ENCODE data around the gene OR56A5. TPM values are rescaled to one million over a fixed set of nuclear protein-coding genes. Genes with fewer than 3 reads are reported as not detected.

OR56A5 gene
- total RNA-seq, 2 experiments from 2014 or later, result not detected

DNA sequence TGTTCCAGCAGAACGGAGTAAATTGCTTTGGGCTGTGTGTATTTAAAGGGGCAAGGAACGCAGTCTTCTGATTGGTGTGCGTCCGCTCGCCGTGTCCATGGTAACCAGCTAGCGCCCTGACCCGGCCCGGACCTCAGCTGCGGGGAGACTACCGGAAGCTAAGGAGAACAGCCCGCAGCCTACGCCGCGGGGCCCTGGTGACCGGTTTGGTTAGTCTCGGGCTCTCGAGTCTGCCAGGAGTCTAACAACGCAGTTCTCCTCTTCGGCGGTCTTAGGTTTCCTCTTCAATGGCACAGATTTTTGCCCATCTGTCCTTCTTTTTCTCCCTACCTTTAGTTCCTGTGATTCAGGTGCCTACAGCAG, 29.7 kb downstream of the OR56A5 start:
- Mint-ChIP-seq H3K9me3 (no peaks in the 10 kb centered on the region), H3K4me1 (ENCODE audit: low read depth) (no peaks in the 10 kb centered on the region), H3K36me3 (ENCODE audit: low read depth) (no peaks in the 10 kb centered on the region), H3K27me3 (peaks cover 6% of the 10 kb centered on the region), H3K4me3 (no peak overlapping the region), H3K27ac (no peak overlapping the region)
- ChIA-PET CTCF (no interaction called here), POLR2A (no interaction called here)
- H3K9me3 ChIP-seq (ENCODE audit: control insufficient read depth in 1 of 2, insufficient read depth in 1 of 2, low read length in 2 of 2), result peaks cover 0 to 15% of the 10 kb centered on the region in 2 experiments
- TF ChIP-seq, protein P1, sequence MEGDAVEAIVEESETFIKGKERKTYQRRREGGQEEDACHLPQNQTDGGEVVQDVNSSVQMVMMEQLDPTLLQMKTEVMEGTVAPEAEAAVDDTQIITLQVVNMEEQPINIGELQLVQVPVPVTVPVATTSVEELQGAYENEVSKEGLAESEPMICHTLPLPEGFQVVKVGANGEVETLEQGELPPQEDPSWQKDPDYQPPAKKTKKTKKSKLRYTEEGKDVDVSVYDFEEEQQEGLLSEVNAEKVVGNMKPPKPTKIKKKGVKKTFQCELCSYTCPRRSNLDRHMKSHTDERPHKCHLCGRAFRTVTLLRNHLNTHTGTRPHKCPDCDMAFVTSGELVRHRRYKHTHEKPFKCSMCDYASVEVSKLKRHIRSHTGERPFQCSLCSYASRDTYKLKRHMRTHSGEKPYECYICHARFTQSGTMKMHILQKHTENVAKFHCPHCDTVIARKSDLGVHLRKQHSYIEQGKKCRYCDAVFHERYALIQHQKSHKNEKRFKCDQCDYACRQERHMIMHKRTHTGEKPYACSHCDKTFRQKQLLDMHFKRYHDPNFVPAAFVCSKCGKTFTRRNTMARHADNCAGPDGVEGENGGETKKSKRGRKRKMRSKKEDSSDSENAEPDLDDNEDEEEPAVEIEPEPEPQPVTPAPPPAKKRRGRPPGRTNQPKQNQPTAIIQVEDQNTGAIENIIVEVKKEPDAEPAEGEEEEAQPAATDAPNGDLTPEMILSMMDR (IDR thresholded peaks at IDR 0.05), result no peak
- H3K4me1 ChIP-seq (ENCODE audit: insufficient read depth, low read length), result no peaks in the 10 kb centered on the region
- H3K27ac ChIP-seq (ENCODE audit: low read depth in 1 of 2, low read length in 2 of 2), result no peak overlapping the region
- DNase-seq (no peak), ATAC-seq (ENCODE audit: poor library complexity) (no peak)
- intact Hi-C loops (cut with DNase I, micrococcal nuclease), result no loop called here
- H3K27me3 ChIP-seq (ENCODE audit: control insufficient read depth in 1 of 2, insufficient read depth in 2 of 2, low read length in 2 of 2), result peaks cover 0 to 5% of the 10 kb centered on the region in 2 experiments
- no peaks in the 10 kb centered on the region for H3K36me3 ChIP-seq (ENCODE audit: insufficient read depth, low read length)
- no peak overlapping the region for H3K4me3 ChIP-seq (ENCODE audit: low read length)

- Histone ChIP-seq H3K4me3 (ENCODE audit: low read length) (no peak overlapping the region), H3K27ac (ENCODE audit: low read depth in 1 of 2, low read length in 2 of 2) (no peak overlapping the region), H3K36me3 (ENCODE audit: insufficient read depth, low read length) (no peaks in the 10 kb centered on the region), H3K9me3 (ENCODE audit: control insufficient read depth in 1 of 2, insufficient read depth in 1 of 2, low read length in 2 of 2) (peaks cover 0 to 17% of the 10 kb centered on the region in 2 experiments), H3K27me3 (ENCODE audit: control insufficient read depth in 1 of 2, insufficient read depth in 2 of 2, low read length in 2 of 2) (peaks cover 0 to 5% of the 10 kb centered on the region in 2 experiments), H3K4me1 (ENCODE audit: insufficient read depth, low read length) (no peaks in the 10 kb centered on the region)
- H3K9me3 Mint-ChIP-seq, result no peaks in the 10 kb centered on the region
- ChIA-PET POLR2A (no interaction called here), CTCF (no interaction called here)
- intact Hi-C loops (cut with DNase I, micrococcal nuclease), result no loop called here
- H3K27me3 Mint-ChIP-seq, result peaks cover 6% of the 10 kb centered on the region
- TF ChIP-seq, protein P1 (IDR thresholded peaks at IDR 0.05), result no peak
- DNase-seq (no peak), ATAC-seq (ENCODE audit: poor library complexity) (no peak)
- no peak overlapping the region for H3K27ac Mint-ChIP-seq
- H3K36me3 Mint-ChIP-seq (ENCODE audit: low read depth), result no peaks in the 10 kb centered on the region
- H3K4me3 Mint-ChIP-seq, result no peak overlapping the region
- no peaks in the 10 kb centered on the region for H3K4me1 Mint-ChIP-seq (ENCODE audit: low read depth)
Measured at GRCh38 chr11:5937868-5938602, 30.3 kb downstream of the OR56A5 start.

- Mint-ChIP-seq H3K27ac (no peak overlapping the region), H3K4me1 (ENCODE audit: low read depth) (no peaks in the 10 kb centered on the region), H3K36me3 (ENCODE audit: low read depth) (no peaks in the 10 kb centered on the region), H3K9me3 (peaks cover 6% of the 10 kb centered on the region), H3K4me3 (no peak overlapping the region), H3K27me3 (no peaks in the 10 kb centered on the region)
- Histone ChIP-seq H3K27me3 (ENCODE audit: control insufficient read depth in 1 of 2, insufficient read depth in 2 of 2, low read length in 2 of 2) (no peaks in the 10 kb centered on the region), H3K36me3 (ENCODE audit: insufficient read depth, low read length) (no peaks in the 10 kb centered on the region), H3K4me1 (ENCODE audit: insufficient read depth, low read length) (no peaks in the 10 kb centered on the region), H3K4me3 (ENCODE audit: low read length) (no peak overlapping the region), H3K27ac (ENCODE audit: low read depth in 1 of 2, low read length in 2 of 2) (no peak overlapping the region), H3K9me3 (ENCODE audit: control insufficient read depth in 1 of 2, insufficient read depth in 1 of 2, low read length in 2 of 2) (peaks cover 0 to 54% of the 10 kb centered on the region in 2 experiments)
- DNase-seq (no peak), ATAC-seq (ENCODE audit: poor library complexity) (no peak)
- TF ChIP-seq, protein P1 (IDR thresholded peaks at IDR 0.05), result no peak
- intact Hi-C loops (cut with DNase I, micrococcal nuclease), result no loop called here
- CTCF ChIA-PET, result no interaction called here
- POLR2A ChIA-PET, result no interaction called here
Measured at GRCh38 chr11:5933116-5933515, 35.2 kb downstream of the OR56A5 start.
